Kidney (tissue), 14 donors: ENCODE measurements around the gene SERINC1. TPM values are rescaled to one million over a fixed set of nuclear protein-coding genes. Genes with fewer than 3 reads are reported as not detected.

Experiments used
- DNase-seq, 5 donors: peaks; one replicate each; pipeline ENCODE4 v3.0.0-alpha.2; 2013 to 2020
- FAIRE-seq: peaks from 2 replicates; lab custom pipeline; 2012; peaks lifted over from hg19 to GRCh38; lab: Jason Lieb, UNC
- H3K27ac ChIP-seq, 2 donors: one replicate each; pipeline ENCODE4 v1.7.0; 2013; ENCODE audit warnings: low read depth in 2 of 2, low read length in 2 of 2, inconsistent platforms in 1 of 2
- H3K27me3 ChIP-seq: one replicate; pipeline ENCODE4 v1.7.1; 2013; ENCODE audit warnings: low read length, inconsistent platforms; ENCODE audit not compliant: control insufficient read depth, insufficient read depth
- H3K36me3 ChIP-seq, 3 donors: one replicate each; pipeline versions ENCODE4 v1.7.0 to v1.7.1; 2013; ENCODE audit warnings: low read length in 3 of 3, control low read depth in 1 of 3, inconsistent platforms in 1 of 3; ENCODE audit not compliant: insufficient read depth in 3 of 3, control insufficient read depth in 2 of 3
- H3K4me1 ChIP-seq, 3 donors: one replicate each; pipeline versions ENCODE4 v1.7.0 to v1.7.1; 2013; ENCODE audit warnings: low read length in 3 of 3, inconsistent platforms in 1 of 3, low read depth in 1 of 3; ENCODE audit not compliant: control insufficient read depth in 2 of 3, insufficient read depth in 2 of 3
- H3K4me3 ChIP-seq, 3 donors: one replicate each; pipeline versions ENCODE4 v1.7.0 to v1.8.1; 2013; ENCODE audit warnings: low read length in 3 of 3, control low read depth in 1 of 3, inconsistent platforms in 1 of 3
- H3K9ac ChIP-seq, 3 donors: one replicate each; pipeline versions ENCODE4 v1.7.0 to v1.7.1; 2013; ENCODE audit warnings: low read length in 3 of 3, control low read depth in 1 of 3, inconsistent platforms in 1 of 3
- H3K9me3 ChIP-seq, 3 donors: one replicate each; pipeline versions ENCODE4 v1.7.0 to v1.7.1; 2013; ENCODE audit warnings: low read length in 3 of 3, control low read depth in 1 of 3, inconsistent platforms in 1 of 3; ENCODE audit not compliant: control insufficient read depth in 2 of 3, insufficient read depth in 1 of 3
- CTCF ChIP-seq: IDR thresholded peaks from 3 replicates; pipeline ENCODE4 v1.5.1; 2012; ENCODE audit warnings: mild to moderate bottlenecking, moderate library complexity, borderline replicate concordance; ENCODE audit not compliant: insufficient read depth; ENCODE audit errors: extremely low read depth
- intact Hi-C: fragments of 100-400 bp; cut with DNase I; formaldehyde crosslinking; loops from one replicate; pipeline ENCODE4 v1.11.1; 2022
- polyA plus RNA-seq: library from polyadenylated mRNA; stranded (reverse); fragments of 350-450 nt; fragmentation: Illumina TruSeq; extraction: RNeasy Lipid Tissue Mini Kit (QIAGEN cat#74804); gene quantifications from one replicate; pipeline ENCODE4 v1.2.3, GENCODE V29; 2014; ENCODE audit warnings: low read depth, low replicate concordance; ENCODE audit not compliant: insufficient read depth
- total RNA-seq: library from RNA; stranded (reverse); fragmentation: NEBNext Ultra II Directional; extraction: Animal tissue kit (Norgen Biotek cat#: 25700); gene quantifications from one replicate; pipeline ENCODE4 v1.2.1, GENCODE V29; 2021
- donor health status: control.
- donor health status: control.
- donor health status: control.
- donor health status: control.
- donor health status: control.
- donor health status: DM: yes; HTN: yes; CAD: no.
- donor health status: Normal renal cell carcinoma (clear cell type).

SERINC1 gene
- total and polyA plus RNA-seq, 2 donors from 2014 or later = 130 to 214 TPM

- Histone ChIP-seq H3K4me1 (peaks cover 2 to 13% (median 8%) of the 10 kb centered on the region in 3 donors), H3K4me3 (peak overlapping the region; percentile 67 to 96 (median 90)), H3K36me3 (peaks cover 0 to 2% (median 0%) of the 10 kb centered on the region in 3 donors), H3K27me3 (no peaks in the 10 kb centered on the region), H3K9ac (peak overlapping the region in 2 of 3 donors; percentile 52 to 87), H3K9me3 (no peaks in the 10 kb centered on the region), H3K27ac (no peak overlapping the region)
- DNase-seq = no peak
- intact Hi-C loops = no loop called here
- FAIRE-seq = no peak
- no peak for TF ChIP-seq CTCF
Measured at GRCh38 chr6:122400462-122401089, 71.0 kb downstream of the SERINC1 start.

- H3K36me3 ChIP-seq = no peaks in the 10 kb centered on the region
- intact Hi-C loops = no loop called here
- TF ChIP-seq CTCF = no peak
- peak overlapping the region; percentile 52 to 87 (median 74) for H3K9ac ChIP-seq
- H3K9me3 ChIP-seq = no peaks in the 10 kb centered on the region
- H3K4me1 ChIP-seq = peaks cover 2 to 13% (median 8%) of the 10 kb centered on the region in 3 donors
- DNase-seq (peak in 1 of 5 donors; percentile 40), FAIRE-seq (no peak)
- peak overlapping the region; percentile 67 to 96 (median 90) for H3K4me3 ChIP-seq
- H3K27ac ChIP-seq = peak overlapping the region; percentile 62 to 79
- H3K27me3 ChIP-seq = no peaks in the 10 kb centered on the region
Measured at GRCh38 chr6:122400121-122400450, 71.5 kb downstream of the SERINC1 start.

DNA sequence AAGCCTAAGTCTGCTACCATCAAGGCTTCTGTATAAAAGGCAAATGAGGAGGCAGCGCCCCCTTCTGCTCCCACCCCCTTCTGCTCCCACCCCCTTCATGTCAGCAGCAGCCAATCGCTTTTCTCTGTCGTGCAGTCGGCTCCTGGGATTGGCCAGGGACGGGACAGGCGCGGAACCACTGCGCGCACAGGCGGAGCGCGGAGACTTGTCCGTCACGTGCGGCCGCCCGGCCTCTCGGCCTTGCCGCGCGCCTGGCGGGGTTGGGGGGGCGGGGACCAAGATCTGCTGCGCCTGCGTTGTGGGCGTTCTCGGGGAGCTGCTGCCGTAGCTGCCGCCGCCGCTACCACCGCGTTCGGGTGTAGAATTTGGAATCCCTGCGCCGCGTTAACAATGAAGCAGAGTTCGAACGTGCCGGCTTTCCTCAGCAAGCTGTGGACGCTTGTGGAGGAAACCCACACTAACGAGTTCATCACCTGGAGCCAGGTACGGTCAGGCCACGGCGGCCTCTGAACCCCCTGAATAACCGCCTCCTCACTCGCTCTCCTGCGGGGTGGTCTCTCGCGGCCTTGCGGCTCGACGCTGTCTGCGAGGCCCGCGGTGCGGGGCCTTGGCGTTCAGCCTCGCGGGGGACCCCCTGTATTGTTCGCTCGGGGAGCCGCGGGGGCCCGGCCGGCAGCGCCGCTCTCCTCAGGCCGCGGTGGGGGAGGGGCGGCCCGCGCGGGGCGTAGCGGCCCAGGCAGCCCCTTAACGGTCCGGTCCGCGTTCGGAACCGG, 72.1 kb downstream of the SERINC1 start, which contains the start of gene HSF2:
TSS of gene HSF2 (plus strand) at position 305 of the 773 bp plus-strand sequence. CDS start at position 391, 86 bp downstream.
- Histone ChIP-seq H3K9me3 (no peaks in the 10 kb centered on the region), H3K4me3 (peak within 1 kb of the TSS; percentile 76 to 96 (median 90)), H3K27me3 (no peaks in the 10 kb centered on the region), H3K27ac (peak within 1 kb of the TSS; percentile 62 to 79), H3K9ac (peak within 1 kb of the TSS; percentile 74 to 87 (median 86)), H3K4me1 (peaks cover 2 to 13% (median 8%) of the 10 kb centered on the region in 3 donors), H3K36me3 (no peaks in the 10 kb centered on the region)
- DNase-seq (peak; percentile 98 to 99 (median 98)), FAIRE-seq (no peak)
- intact Hi-C loops = no loop called here
- peak; percentile 15 for TF ChIP-seq CTCF
